ENCODE results near the gene CTTN. TPM values are rescaled to one million over a fixed set of nuclear protein-coding genes. Genes with fewer than 3 reads are reported as not detected.

Gene CTTN
- total RNA-seq, 2 experiments from 2014 or later, result 40.9 to 41.1 TPM

- H3K4me3 Mint-ChIP-seq, result no peak overlapping the region
- CTCF ChIA-PET, result interaction anchor here (0.6 kb wide), 1 partner anchor 76 kb away, joined by 3 read pairs; no protein-coding TSS in a partner anchor
- H3K4me1 Mint-ChIP-seq, result no peaks in the 10 kb centered on the region
- no peak for DNase-seq
- no peaks in the 10 kb centered on the region for H3K9me3 Mint-ChIP-seq (ENCODE audit: low read depth)
- no peak overlapping the region for H3K27ac Mint-ChIP-seq
- ATAC-seq, result no peak
- intact Hi-C loops (cut with DNase I, micrococcal nuclease), result no loop called here
- H3K36me3 Mint-ChIP-seq (ENCODE audit: low read depth), result no peaks in the 10 kb centered on the region
- H3K27me3 Mint-ChIP-seq, result no peaks in the 10 kb centered on the region
- POLR2A ChIA-PET, result no interaction called here
Measured at GRCh38 chr11:70485326-70486025, 87.1 kb downstream of the CTTN start.

GRCh38 chr11:70486026-70486415 lies 87.7 kb downstream of the CTTN start:
- Mint-ChIP-seq H3K36me3 (ENCODE audit: low read depth) (no peaks in the 10 kb centered on the region), H3K27me3 (no peaks in the 10 kb centered on the region), H3K9me3 (ENCODE audit: low read depth) (peaks cover 4% of the 10 kb centered on the region), H3K27ac (no peak overlapping the region), H3K4me1 (no peaks in the 10 kb centered on the region), H3K4me3 (no peak overlapping the region)
- intact Hi-C loops (cut with DNase I, micrococcal nuclease), result no loop called here
- ChIA-PET POLR2A (no interaction called here), CTCF (no interaction called here)
- DNase-seq (no peak), ATAC-seq (no peak)

Other genes with a start within 250 kb of the CTTN start
- gene FADD, start 195.2 kb upstream of the CTTN start, total RNA-seq, result 10 to 100 TPM; 23.5 to 32.4 TPM
- 10 to 100 TPM; 26.5 to 40.5 TPM for gene PPFIA1, start 127.8 kb upstream of the CTTN start, total RNA-seq

Measured in activated CD4-positive, alpha-beta T cell treated with anti-CD3 and anti-CD28 coated beads for 36 hours (primary cell).